Measurements from ENCODE around the gene STRN3.

GRCh38 chr14:30908826-30909225, 117.4 kb downstream of the STRN3 start:
- TF ChIP-seq EZH2 (IDR thresholded peaks at IDR 0.05; ENCODE audit: insufficient read depth, poor library complexity, severe bottlenecking) (no peak), EZH2phosphoT487 (IDR thresholded peaks at IDR 0.05; ENCODE audit: insufficient read depth, low read depth) (no peak)

Measured in GM23248 (cell line).